ENCODE data around the gene HADHA. TPM values are rescaled to one million over a fixed set of nuclear protein-coding genes. Genes with fewer than 3 reads are reported as not detected.
"Not testable (repeated sequence)": the region's sequence is repeated elsewhere in the genome, so short reads cannot be mapped to it uniquely, and the experiment has no call there.

The HADHA gene
- total and polyA plus RNA-seq, 2 donors: 57.1 to 114 TPM

GRCh38 chr2:26169681-26170414 lies 74.6 kb downstream of the HADHA start:
- peaks cover 0 to 6% of the 10 kb centered on the region in 2 donors for H3K9me3 ChIP-seq (ENCODE audit: control insufficient read depth in 2 of 2, insufficient read depth in 1 of 2, low read length in 1 of 2)
- no peaks in the 10 kb centered on the region for H3K36me3 ChIP-seq (ENCODE audit: control insufficient read depth in 2 of 2, insufficient read depth in 2 of 2, low read length in 1 of 2)
- WGBS: 91% methylated on average over 14 of the region's 14 CpGs
- H3K4me1 ChIP-seq (ENCODE audit: control insufficient read depth in 2 of 2, insufficient read depth in 2 of 2, low read length in 2 of 2): peaks cover 0 to 4% of the 10 kb centered on the region in 2 donors
- peaks cover 35 to 58% of the 10 kb centered on the region in 2 donors for H3K27me3 ChIP-seq (ENCODE audit: control insufficient read depth in 2 of 2, insufficient read depth in 1 of 2, low read length in 1 of 2)
- DNase-seq (ENCODE audit: low read depth in 6 of 9, low spot score in 9 of 9): no peak
- H3K4me3 ChIP-seq (ENCODE audit: low read length in 2 of 2): no peak overlapping the region
- no peak overlapping the region for H3K27ac ChIP-seq (ENCODE audit: low read depth in 1 of 2, low read length in 1 of 2)

GRCh38 chr2:26169226-26169625 lies 75.2 kb downstream of the HADHA start:
- Histone ChIP-seq H3K36me3 (ENCODE audit: control insufficient read depth in 2 of 2, insufficient read depth in 2 of 2, low read length in 1 of 2) (no peaks in the 10 kb centered on the region), H3K4me1 (ENCODE audit: control insufficient read depth in 2 of 2, insufficient read depth in 2 of 2, low read length in 2 of 2) (peaks cover 0 to 4% of the 10 kb centered on the region in 2 donors), H3K4me3 (ENCODE audit: low read length in 2 of 2) (no peak overlapping the region), H3K9me3 (ENCODE audit: control insufficient read depth in 2 of 2, insufficient read depth in 1 of 2, low read length in 1 of 2) (peaks cover 0 to 6% of the 10 kb centered on the region in 2 donors), H3K27me3 (ENCODE audit: control insufficient read depth in 2 of 2, insufficient read depth in 1 of 2, low read length in 1 of 2) (peaks cover 31 to 55% of the 10 kb centered on the region in 2 donors), H3K27ac (ENCODE audit: low read depth in 1 of 2, low read length in 1 of 2) (no peak overlapping the region)
- no peak for DNase-seq (ENCODE audit: low read depth in 6 of 9, low spot score in 9 of 9)
- WGBS: 96% methylated on average over 5 of the region's 5 CpGs

- DNase-seq (ENCODE audit: low read depth in 6 of 9, low spot score in 9 of 9): no peak
- H3K36me3 ChIP-seq (ENCODE audit: control insufficient read depth in 2 of 2, insufficient read depth in 2 of 2, low read length in 1 of 2): no peaks in the 10 kb centered on the region
- peaks cover 26 to 50% of the 10 kb centered on the region in 2 donors for H3K27me3 ChIP-seq (ENCODE audit: control insufficient read depth in 2 of 2, insufficient read depth in 1 of 2, low read length in 1 of 2)
- H3K27ac ChIP-seq (ENCODE audit: low read depth in 1 of 2, low read length in 1 of 2): no peak overlapping the region
- H3K4me3 ChIP-seq (ENCODE audit: low read length in 2 of 2): no peak overlapping the region
- peaks cover 0 to 6% of the 10 kb centered on the region in 2 donors for H3K9me3 ChIP-seq (ENCODE audit: control insufficient read depth in 2 of 2, insufficient read depth in 1 of 2, low read length in 1 of 2)
- H3K4me1 ChIP-seq (ENCODE audit: control insufficient read depth in 2 of 2, insufficient read depth in 2 of 2, low read length in 2 of 2): peaks cover 0 to 4% of the 10 kb centered on the region in 2 donors
- WGBS: 97% methylated on average over 4 of the region's 4 CpGs
Measured at GRCh38 chr2:26168785-26169184, 75.6 kb downstream of the HADHA start.

GRCh38 chr2:26166541-26166940 lies 77.9 kb downstream of the HADHA start:
- not testable (repeated sequence) for DNase-seq (ENCODE audit: low read depth in 6 of 9, low spot score in 9 of 9)
- 97% methylated on average over 6 of the region's 6 CpGs for WGBS

GRCh38 chr2:26165403-26165802 lies 79.0 kb downstream of the HADHA start:
- DNase-seq (ENCODE audit: low read depth in 6 of 9, low spot score in 9 of 9): no peak
- H3K27ac ChIP-seq (ENCODE audit: low read depth in 1 of 2, low read length in 1 of 2): no peak overlapping the region
- H3K9me3 ChIP-seq (ENCODE audit: control insufficient read depth in 2 of 2, insufficient read depth in 1 of 2, low read length in 1 of 2): no peaks in the 10 kb centered on the region
- 96% methylated on average over 4 of the region's 4 CpGs for WGBS
- peaks cover 0 to 20% of the 10 kb centered on the region in 2 donors for H3K27me3 ChIP-seq (ENCODE audit: control insufficient read depth in 2 of 2, insufficient read depth in 1 of 2, low read length in 1 of 2)
- no peaks in the 10 kb centered on the region for H3K4me1 ChIP-seq (ENCODE audit: control insufficient read depth in 2 of 2, insufficient read depth in 2 of 2, low read length in 2 of 2)
- H3K4me3 ChIP-seq (ENCODE audit: low read length in 2 of 2): no peak overlapping the region
- no peaks in the 10 kb centered on the region for H3K36me3 ChIP-seq (ENCODE audit: control insufficient read depth in 2 of 2, insufficient read depth in 2 of 2, low read length in 1 of 2)

More at GRCh38 chr2:26166541-26166940, 77.9 kb downstream of the HADHA start:
- H3K27me3 ChIP-seq (ENCODE audit: control insufficient read depth in 2 of 2, insufficient read depth in 1 of 2, low read length in 1 of 2): peaks cover 7 to 32% of the 10 kb centered on the region in 2 donors
- H3K27ac ChIP-seq (ENCODE audit: low read depth in 1 of 2, low read length in 1 of 2); H3K36me3 ChIP-seq (ENCODE audit: control insufficient read depth in 2 of 2, insufficient read depth in 2 of 2, low read length in 1 of 2); H3K4me3 ChIP-seq (ENCODE audit: low read length in 2 of 2); H3K4me1 ChIP-seq (ENCODE audit: control insufficient read depth in 2 of 2, insufficient read depth in 2 of 2, low read length in 2 of 2); H3K9me3 ChIP-seq (ENCODE audit: control insufficient read depth in 2 of 2, insufficient read depth in 1 of 2, low read length in 1 of 2): not testable (repeated sequence)

- Histone ChIP-seq H3K9me3 (ENCODE audit: control insufficient read depth in 2 of 2, insufficient read depth in 1 of 2, low read length in 1 of 2) (no peaks in the 10 kb centered on the region), H3K27ac (ENCODE audit: low read depth in 1 of 2, low read length in 1 of 2) (no peak overlapping the region), H3K27me3 (ENCODE audit: control insufficient read depth in 2 of 2, insufficient read depth in 1 of 2, low read length in 1 of 2) (peaks cover 0 to 13% of the 10 kb centered on the region in 2 donors), H3K4me1 (ENCODE audit: control insufficient read depth in 2 of 2, insufficient read depth in 2 of 2, low read length in 2 of 2) (no peaks in the 10 kb centered on the region), H3K36me3 (ENCODE audit: control insufficient read depth in 2 of 2, insufficient read depth in 2 of 2, low read length in 1 of 2) (no peaks in the 10 kb centered on the region), H3K4me3 (ENCODE audit: low read length in 2 of 2) (no peak overlapping the region)
- DNase-seq (ENCODE audit: low read depth in 6 of 9, low spot score in 9 of 9): no peak
- 97% methylated on average over 8 of the region's 8 CpGs for WGBS
Measured at GRCh38 chr2:26164641-26165211, 79.7 kb downstream of the HADHA start.

- no peak overlapping the region for H3K4me3 ChIP-seq (ENCODE audit: low read length in 2 of 2)
- DNase-seq (ENCODE audit: low read depth in 6 of 9, low spot score in 9 of 9): no peak
- no peaks in the 10 kb centered on the region for H3K36me3 ChIP-seq (ENCODE audit: control insufficient read depth in 2 of 2, insufficient read depth in 2 of 2, low read length in 1 of 2)
- no peaks in the 10 kb centered on the region for H3K4me1 ChIP-seq (ENCODE audit: control insufficient read depth in 2 of 2, insufficient read depth in 2 of 2, low read length in 2 of 2)
- peaks cover 0 to 9% of the 10 kb centered on the region in 2 donors for H3K27me3 ChIP-seq (ENCODE audit: control insufficient read depth in 2 of 2, insufficient read depth in 1 of 2, low read length in 1 of 2)
- no peaks in the 10 kb centered on the region for H3K9me3 ChIP-seq (ENCODE audit: control insufficient read depth in 2 of 2, insufficient read depth in 1 of 2, low read length in 1 of 2)
- 88% methylated on average over 1 of the region's 1 CpG for WGBS
- H3K27ac ChIP-seq (ENCODE audit: low read depth in 1 of 2, low read length in 1 of 2): no peak overlapping the region
Measured at GRCh38 chr2:26164231-26164630, 80.2 kb downstream of the HADHA start.

- DNase-seq (ENCODE audit: low read depth in 6 of 9, low spot score in 9 of 9): no peak
- Histone ChIP-seq H3K36me3 (ENCODE audit: control insufficient read depth in 2 of 2, insufficient read depth in 2 of 2, low read length in 1 of 2) (no peaks in the 10 kb centered on the region), H3K27ac (ENCODE audit: low read depth in 1 of 2, low read length in 1 of 2) (no peak overlapping the region), H3K27me3 (ENCODE audit: control insufficient read depth in 2 of 2, insufficient read depth in 1 of 2, low read length in 1 of 2) (peaks cover 0 to 3% of the 10 kb centered on the region in 2 donors), H3K4me1 (ENCODE audit: control insufficient read depth in 2 of 2, insufficient read depth in 2 of 2, low read length in 2 of 2) (no peaks in the 10 kb centered on the region), H3K4me3 (ENCODE audit: low read length in 2 of 2) (no peak overlapping the region), H3K9me3 (ENCODE audit: control insufficient read depth in 2 of 2, insufficient read depth in 1 of 2, low read length in 1 of 2) (no peaks in the 10 kb centered on the region)
- 97% methylated on average over 10 of the region's 10 CpGs for WGBS
Measured at GRCh38 chr2:26162963-26163362, 81.5 kb downstream of the HADHA start.

GRCh38 chr2:26161926-26162325 lies 82.5 kb downstream of the HADHA start:
- Histone ChIP-seq H3K9me3 (ENCODE audit: control insufficient read depth in 2 of 2, insufficient read depth in 1 of 2, low read length in 1 of 2) (no peaks in the 10 kb centered on the region), H3K27me3 (ENCODE audit: control insufficient read depth in 2 of 2, insufficient read depth in 1 of 2, low read length in 1 of 2) (peaks cover 0 to 3% of the 10 kb centered on the region in 2 donors), H3K27ac (ENCODE audit: low read depth in 1 of 2, low read length in 1 of 2) (no peak overlapping the region), H3K36me3 (ENCODE audit: control insufficient read depth in 2 of 2, insufficient read depth in 2 of 2, low read length in 1 of 2) (no peaks in the 10 kb centered on the region), H3K4me3 (ENCODE audit: low read length in 2 of 2) (no peak overlapping the region), H3K4me1 (ENCODE audit: control insufficient read depth in 2 of 2, insufficient read depth in 2 of 2, low read length in 2 of 2) (no peaks in the 10 kb centered on the region)
- WGBS: 98% methylated on average over 7 of the region's 7 CpGs
- no peak for DNase-seq (ENCODE audit: low read depth in 6 of 9, low spot score in 9 of 9)

All from thymus (tissue), 11 donors.